ENCODE data around the gene OMP.

- TF ChIP-seq CTCF (IDR thresholded peaks at IDR 0.05) (no peak), POLR2A (IDR thresholded peaks at IDR 0.05) (no peak)
These were observed 24.2 kb downstream of the OMP start for GRCh38 chr11:77126861-77127234.
